HG03280 (cell line): ENCODE results near the gene ZDHHC6.
"Not testable (repeated sequence)": the region's sequence is repeated elsewhere in the genome, so short reads cannot be mapped to it uniquely, and the experiment has no call there.

Experiments used
- ATAC-seq: cut with Tn5 transposase; IDR thresholded peaks from one replicate; pipeline ENCODE4 v1.9.1; 2021; ENCODE audit warnings: mild to moderate bottlenecking, moderate library complexity; ENCODE audit not compliant: unreplicated experiment

Gene ZDHHC6

DNA sequence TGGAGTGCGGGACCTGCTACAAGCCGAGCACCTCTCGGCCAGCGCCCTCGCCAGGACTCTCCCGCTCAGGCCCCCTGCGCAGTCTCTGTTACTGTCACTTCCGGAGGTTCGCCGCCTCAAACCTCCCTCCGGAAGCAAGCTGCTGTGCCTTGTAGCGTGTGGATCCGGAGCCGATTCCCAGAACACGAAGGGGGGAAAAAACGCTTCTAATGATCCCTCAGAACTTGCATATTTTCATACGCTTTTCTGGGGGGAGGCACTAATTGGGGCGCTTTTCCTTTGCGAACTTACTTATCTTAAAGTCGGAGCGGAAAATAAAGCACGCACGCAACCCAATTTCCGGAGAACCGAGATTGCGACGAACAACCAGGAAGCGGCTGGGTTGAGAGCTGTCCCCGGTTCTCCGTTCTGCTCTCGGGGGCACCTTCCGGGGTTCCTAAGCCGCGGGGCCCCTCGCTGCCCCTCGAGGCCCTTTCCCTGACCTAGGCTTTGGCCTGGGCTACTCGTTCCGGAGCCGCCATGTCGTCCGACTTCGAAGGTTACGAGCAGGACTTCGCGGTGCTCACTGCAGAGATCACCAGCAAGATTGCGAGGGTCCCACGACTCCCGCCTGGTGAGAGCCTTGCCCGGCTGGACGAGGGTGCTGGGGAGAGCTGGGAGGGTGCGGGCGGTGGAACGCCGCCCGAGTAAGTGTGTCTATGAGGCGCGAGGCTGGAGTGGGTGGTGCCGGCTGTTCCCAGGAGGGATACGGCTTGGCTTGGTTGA lies at the start of gene ZDHHC6, which contains the start of gene VTI1A:
ZDHHC6 (minus strand) TSS at position 60 of the 765 bp plus-strand sequence. CDS start 1,478 bp downstream, outside the sequence.
VTI1A (plus strand) TSS at position 361 of the 765 bp plus-strand sequence; CDS start at position 520, 159 bp downstream.
- peak; percentile 95 for ATAC-seq

- no peak for ATAC-seq
Measured at GRCh38 chr10:112492736-112493135, 46.0 kb upstream of the ZDHHC6 start.

- ATAC-seq = no peak
Measured at GRCh38 chr10:112491144-112491543, 44.4 kb upstream of the ZDHHC6 start.

DNA sequence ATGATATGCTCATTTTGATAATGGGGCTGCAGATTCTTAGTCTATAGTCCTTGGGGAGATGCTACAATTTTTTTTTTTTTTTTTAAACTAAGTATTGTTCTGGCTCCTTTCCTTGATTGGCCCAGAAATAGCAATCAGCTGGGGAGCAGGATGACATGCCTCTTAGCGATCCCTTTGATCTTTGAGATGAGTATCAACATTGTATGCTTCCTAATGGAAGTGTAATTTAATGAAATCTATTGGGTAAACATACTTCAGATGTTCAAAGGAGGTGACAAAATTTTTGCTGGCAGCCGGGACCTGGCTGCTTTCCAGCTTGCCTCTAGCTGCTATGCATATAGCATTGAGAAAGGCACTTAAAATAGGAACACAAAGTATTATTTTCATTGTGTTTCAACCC lies 43.8 kb upstream of the ZDHHC6 start:
- ATAC-seq = no peak

- ATAC-seq = no peak
Measured at GRCh38 chr10:112487964-112488363, 41.2 kb upstream of the ZDHHC6 start.

- ATAC-seq = no peak
Measured at GRCh38 chr10:112484399-112484798, 37.7 kb upstream of the ZDHHC6 start.

DNA sequence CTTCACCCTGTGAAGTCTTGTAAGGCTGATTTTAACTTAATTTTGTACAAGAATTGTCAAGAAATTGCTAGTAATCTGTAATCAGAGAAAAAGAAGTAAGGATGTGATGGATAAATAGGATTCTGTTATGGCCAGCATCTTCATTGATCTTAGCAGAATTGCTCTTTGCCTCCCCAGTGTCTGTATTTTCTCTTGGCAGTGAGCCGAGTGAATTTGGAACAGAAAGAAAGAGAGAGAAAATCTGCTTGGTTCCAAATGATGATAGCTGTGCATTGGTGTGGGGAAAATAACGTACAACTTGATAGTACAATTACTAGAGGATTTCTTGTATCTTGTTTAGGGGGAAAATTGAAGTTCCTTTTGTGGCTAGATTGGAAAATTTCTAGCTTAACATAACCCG lies 34.9 kb upstream of the ZDHHC6 start:
- ATAC-seq = no peak

DNA sequence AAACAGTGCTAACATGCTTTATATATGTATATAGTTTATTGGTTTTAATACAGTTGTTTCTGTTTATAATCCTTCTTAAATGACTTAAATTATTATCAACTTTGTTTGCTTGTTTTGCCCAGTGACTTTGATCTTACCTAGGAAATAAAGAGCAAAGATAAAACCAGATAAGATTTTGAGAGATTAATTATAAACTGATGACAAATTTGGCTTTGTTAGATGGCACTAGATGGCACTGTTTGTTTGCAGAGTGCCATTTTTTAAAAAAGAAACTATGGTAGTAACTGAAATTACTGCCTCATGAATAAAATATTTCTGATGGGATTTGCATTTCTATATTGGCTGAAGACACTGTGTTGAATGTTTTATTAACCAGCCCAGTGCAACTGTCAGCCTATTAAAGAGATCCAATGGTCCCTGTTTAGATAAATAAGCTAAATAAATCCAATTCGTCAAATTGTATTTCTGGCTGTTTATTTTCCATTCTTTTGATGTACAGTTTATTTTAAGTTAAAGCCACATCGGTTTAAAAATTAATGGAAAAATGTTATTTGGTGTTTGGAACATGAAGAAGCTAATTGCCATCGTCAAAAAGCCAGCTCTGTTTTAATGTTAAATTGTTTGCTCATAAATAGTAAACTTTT lies 29.0 kb upstream of the ZDHHC6 start:
- no peak for ATAC-seq

GRCh38 chr10:112471878-112472487 lies 25.3 kb upstream of the ZDHHC6 start:
- peak; percentile 72 for ATAC-seq

DNA sequence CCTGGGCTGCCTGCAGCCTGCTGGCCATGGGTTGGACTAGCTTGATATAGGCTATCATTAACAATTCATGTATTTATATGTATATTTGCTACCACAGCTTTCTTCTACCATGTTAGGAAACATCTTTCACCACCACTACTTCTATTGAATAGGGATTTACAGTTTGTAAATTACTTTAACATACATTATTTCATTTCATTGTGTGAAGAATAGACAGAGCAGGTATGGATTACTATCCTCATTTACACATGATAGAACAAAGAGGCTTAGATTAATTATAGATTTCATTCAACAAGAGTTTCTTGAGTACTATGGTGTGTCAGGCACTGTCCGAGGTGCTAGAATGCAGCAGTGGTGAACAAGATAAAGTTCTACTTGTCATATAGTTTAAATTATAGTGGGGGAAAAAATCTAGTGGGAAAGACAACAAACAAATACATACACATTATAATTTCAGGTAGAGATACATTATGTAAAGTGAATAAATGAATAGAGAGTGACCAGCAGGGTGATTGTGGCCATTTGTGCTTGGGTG lies 20.9 kb upstream of the ZDHHC6 start:
- no peak for ATAC-seq

DNA sequence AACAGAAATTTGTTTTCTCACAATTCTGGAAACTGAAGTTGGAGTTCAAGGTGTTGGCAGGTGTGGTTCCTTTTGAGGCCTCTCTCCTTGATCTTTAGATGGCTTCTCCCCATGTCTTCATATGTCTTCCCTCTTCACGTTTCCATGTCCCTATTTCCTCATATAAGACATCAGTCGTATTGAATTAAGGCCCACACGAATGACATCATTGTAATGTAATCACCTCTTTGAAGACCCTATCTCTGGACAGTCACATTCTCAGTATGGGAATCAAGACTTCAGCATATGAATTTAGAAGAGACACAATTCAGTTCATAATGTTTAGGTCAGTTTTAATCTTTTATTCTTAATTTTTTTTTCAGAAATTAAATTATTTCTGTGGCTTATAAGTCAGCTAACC lies 20.1 kb upstream of the ZDHHC6 start:
- no peak for ATAC-seq

DNA sequence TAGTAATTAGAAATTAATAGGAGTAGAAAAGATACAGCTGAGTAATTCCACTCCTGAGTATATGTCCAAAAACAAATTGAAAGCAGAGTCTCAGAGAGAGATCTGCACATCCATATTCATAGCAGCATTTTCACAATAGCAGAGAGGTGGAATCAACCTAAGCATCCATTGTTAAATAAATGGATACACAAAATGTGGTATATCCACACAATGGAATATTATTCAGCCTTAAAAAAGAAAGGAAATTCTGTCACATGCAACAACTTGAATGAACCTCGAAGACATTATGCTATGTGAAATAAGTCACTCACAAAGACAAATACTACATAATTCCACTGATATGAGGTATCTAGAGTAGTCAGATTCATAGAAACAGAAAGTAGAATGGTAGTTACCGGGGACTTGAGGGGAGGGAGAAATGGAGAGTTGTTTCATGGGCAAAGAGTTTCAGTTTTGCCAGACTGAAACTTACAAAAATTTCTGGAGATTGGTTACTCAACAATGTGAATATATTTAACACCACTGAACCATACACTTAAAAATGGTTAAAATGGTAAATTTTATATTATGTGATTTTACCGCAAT lies 18.7 kb upstream of the ZDHHC6 start:
- no peak for ATAC-seq

- ATAC-seq = not testable (repeated sequence)
Measured at GRCh38 chr10:112464074-112464473, 17.4 kb upstream of the ZDHHC6 start.

- ATAC-seq = no peak
Measured at GRCh38 chr10:112461029-112461887, 14.5 kb upstream of the ZDHHC6 start.

- no peak for ATAC-seq
Measured at GRCh38 chr10:112460366-112460765, 13.7 kb upstream of the ZDHHC6 start.

- no peak for ATAC-seq
Measured at GRCh38 chr10:112456533-112456932, 9.8 kb upstream of the ZDHHC6 start.

- ATAC-seq = no peak
Measured at GRCh38 chr10:112454910-112455779, 8.4 kb upstream of the ZDHHC6 start.

DNA sequence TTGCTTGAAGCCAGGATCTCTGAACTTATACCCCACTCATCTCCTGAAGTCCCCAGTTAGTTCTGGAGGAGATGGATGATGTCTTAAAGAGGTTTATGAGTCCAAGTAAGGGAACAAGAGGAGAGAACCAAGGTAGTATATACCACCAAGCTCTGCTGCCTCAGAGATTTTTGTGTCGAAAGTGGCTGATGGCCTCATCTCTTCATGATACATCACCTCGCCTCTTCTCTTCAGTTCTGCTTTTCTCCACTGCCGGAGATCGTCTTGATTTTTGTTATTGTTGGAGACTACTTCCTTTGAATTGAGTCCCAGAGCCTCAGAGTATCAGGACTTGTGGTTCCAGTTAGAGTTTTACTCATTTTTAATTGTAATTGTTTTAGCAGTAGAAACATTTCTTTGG lies 2.2 kb upstream of the ZDHHC6 start:
- ATAC-seq = no peak

DNA sequence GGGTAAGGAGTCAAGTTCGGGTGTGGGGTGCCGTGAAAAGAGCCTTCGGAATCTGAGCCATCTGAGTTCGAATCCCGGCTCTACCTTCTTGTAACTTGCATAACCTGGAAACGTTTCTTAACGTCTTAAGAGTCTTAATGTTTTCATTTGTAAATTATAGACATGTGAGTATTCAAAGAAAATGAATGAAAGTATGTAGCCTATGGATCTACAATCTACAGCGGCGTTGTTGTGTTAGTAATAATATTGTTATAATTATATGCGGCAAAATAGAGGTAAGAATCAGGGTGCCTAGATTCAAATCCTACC lies 860 bp upstream of the ZDHHC6 start:
- no peak for ATAC-seq
